IMR-90 (cell line): ENCODE results near the gene WDR27. TPM values are rescaled to one million over a fixed set of nuclear protein-coding genes. Genes with fewer than 3 reads are reported as not detected.

Experiments
- ATAC-seq: fragments of 200-7000 bp; cut with Tn5 transposase; 2 replicates; pipeline ENCODE4 v1.9.1; 2020; ENCODE audit warnings: low read depth, mild to moderate bottlenecking, moderate library complexity
- BruUV-seq: library from RNA; stranded (reverse); fragments of 400-500 nt; replicated peaks from 2 replicates; lab custom pipeline; 2021; lab: Mats Ljungman, UMichigan
- CTCF ChIA-PET: fragments of 300-600 bp; formaldehyde crosslinking; extraction: SDS; loops from one replicate; lab custom pipeline; 2021; ENCODE audit warnings: antibody characterized with exemption; lab: Yijun Ruan, JAX
- POLR2A ChIA-PET: fragments of 300-600 bp; sonication (Branson Sonifier 250); formaldehyde crosslinking; loops from one replicate; lab custom pipeline; 2022; ENCODE audit warnings: antibody characterized with exemption; ENCODE audit not compliant: unreplicated experiment; lab: Charles Lee
- DNase-seq: peaks from one replicate; pipeline ENCODE4 v3.0.0; 2013
- H2AFZ ChIP-seq: replicated peaks from 2 replicates; pipeline ENCODE3; 2013; ENCODE audit warnings: low read length, mild to moderate bottlenecking; ENCODE audit not compliant: poor library complexity
- H2AK5ac ChIP-seq: 2 replicates; pipeline ENCODE4 v1.6.1; 2013; ENCODE audit warnings: low read depth, low read length, inconsistent platforms
- H2AK9ac ChIP-seq: replicated peaks from 2 replicates; pipeline ENCODE3; 2013; ENCODE audit warnings: mild to moderate bottlenecking, low read depth, low read length, moderate library complexity; ENCODE audit not compliant: poor library complexity
- H2BK120ac ChIP-seq: 2 replicates; pipeline ENCODE4 v1.6.1; 2013; ENCODE audit warnings: low read depth, low read length, inconsistent platforms
- H2BK15ac ChIP-seq: 3 replicates; pipeline ENCODE4 v1.6.1; 2013; ENCODE audit warnings: low read depth, low read length, inconsistent platforms
- H2BK20ac ChIP-seq: 2 replicates; pipeline ENCODE4 v1.6.1; 2013; ENCODE audit warnings: low read depth, mild to moderate bottlenecking, inconsistent platforms, low read length, moderate library complexity
- H2BK5ac ChIP-seq: 2 replicates; pipeline ENCODE4 v1.6.1; 2013; ENCODE audit warnings: mild to moderate bottlenecking, low read depth, low read length, inconsistent platforms; ENCODE audit not compliant: poor library complexity, severe bottlenecking
- H3K14ac ChIP-seq: replicated peaks from 2 replicates; pipeline ENCODE4 v1.6.1; 2013; ENCODE audit warnings: low read depth, low read length, inconsistent platforms
- H3K18ac ChIP-seq: 2 replicates; pipeline ENCODE4 v1.6.1; 2013; ENCODE audit warnings: low read depth, low read length, control low read depth
- H3K23ac ChIP-seq: 2 replicates; pipeline ENCODE4 v1.6.1; 2013; ENCODE audit warnings: low read depth, low read length, inconsistent platforms
- H3K27ac ChIP-seq: 2 replicates; pipeline ENCODE4 v1.5.1; 2013; ENCODE audit warnings: mild to moderate bottlenecking, control low read depth, low read length; ENCODE audit not compliant: insufficient read depth
- H3K27me3 ChIP-seq: 2 replicates; pipeline ENCODE4 v1.6.1; 2013; ENCODE audit warnings: low read length; ENCODE audit not compliant: control insufficient read depth, insufficient read depth
- H3K36me3 ChIP-seq: 2 replicates; pipeline ENCODE4 v1.6.1; 2013; ENCODE audit warnings: low read length, mixed read lengths; ENCODE audit not compliant: control insufficient read depth, insufficient read depth
- H3K4ac ChIP-seq: 2 replicates; pipeline ENCODE4 v1.6.1; 2013; ENCODE audit warnings: low read depth, low read length, inconsistent platforms
- H3K4me1 ChIP-seq: 2 replicates; pipeline ENCODE4 v1.6.1; 2013; ENCODE audit warnings: low read length, mixed read lengths; ENCODE audit not compliant: control insufficient read depth, insufficient read depth
- H3K4me2 ChIP-seq: 2 replicates; pipeline ENCODE4 v1.6.1; 2013; ENCODE audit warnings: low read depth, mild to moderate bottlenecking, control low read depth, low read length, moderate library complexity
- H3K4me3 ChIP-seq: 2 replicates; pipeline ENCODE4 v1.5.1; 2013; ENCODE audit warnings: low read depth, mild to moderate bottlenecking, control low read depth, low read length, moderate library complexity; ENCODE audit not compliant: insufficient read depth
- H3K56ac ChIP-seq: 2 replicates; pipeline ENCODE4 v1.6.1; 2013; ENCODE audit warnings: low read length, inconsistent platforms; ENCODE audit not compliant: insufficient read depth; ENCODE audit errors: extremely low read depth
- H3K79me1 ChIP-seq, 2 experiments: 2 replicates each; pipeline ENCODE4 v1.6.1; 2013; ENCODE audit warnings: low read length in 2 of 2, inconsistent platforms in 1 of 2, low read depth in 1 of 2
- H3K9ac ChIP-seq: 2 replicates; pipeline ENCODE4 v1.6.1; 2013; ENCODE audit warnings: low read depth, low read length, control low read depth
- H3K9me1 ChIP-seq: 2 replicates; pipeline ENCODE4 v1.6.1; 2013; ENCODE audit warnings: low read length, inconsistent platforms; ENCODE audit not compliant: insufficient read depth
- H3K9me3 ChIP-seq: 2 replicates; pipeline ENCODE4 v1.6.1; 2013; ENCODE audit warnings: low read length; ENCODE audit not compliant: control insufficient read depth, insufficient read depth
- H4K20me1 ChIP-seq: 2 replicates; pipeline ENCODE4 v1.6.1; 2013; ENCODE audit warnings: low read length, inconsistent platforms; ENCODE audit not compliant: insufficient read depth
- H4K5ac ChIP-seq: 2 replicates; pipeline ENCODE4 v1.6.1; 2013; ENCODE audit warnings: mild to moderate bottlenecking, low read depth, low read length, control low read depth
- H4K8ac ChIP-seq, 2 experiments: 2 replicates each; pipeline ENCODE4 v1.6.1; 2013; ENCODE audit warnings: low read depth in 2 of 2, low read length in 2 of 2, control low read depth in 1 of 2, inconsistent platforms in 1 of 2
- H4K91ac ChIP-seq: 2 replicates; pipeline ENCODE4 v1.6.1; 2013; ENCODE audit warnings: low read depth, low read length, inconsistent platforms; ENCODE audit not compliant: insufficient read depth
- CHD1 ChIP-seq: IDR thresholded peaks from 2 replicates; pipeline ENCODE4 v1.6.1; 2012; ENCODE audit warnings: low read depth, low read length, improper control_type of control experiment
- ELK1 ChIP-seq: fragments of 150-350 bp; IDR thresholded peaks from 2 replicates; pipeline ENCODE4 v1.6.1; 2016; ENCODE audit warnings: low read depth, mild to moderate bottlenecking, low read length, moderate library complexity, borderline replicate concordance
- FOS ChIP-seq: fragments of 150-350 bp; IDR thresholded peaks from 2 replicates; pipeline ENCODE4 v1.6.1; 2016; ENCODE audit warnings: low read depth, low read length
- MAFK ChIP-seq: IDR thresholded peaks from 2 replicates; pipeline ENCODE4 v1.6.1; 2012; ENCODE audit warnings: low read depth, low read length, improper control_type of control experiment
- POLR2A ChIP-seq: IDR thresholded peaks from 2 replicates; pipeline ENCODE4 v1.6.1; 2012; ENCODE audit warnings: mild to moderate bottlenecking, low read depth, low read length
- RFX5 ChIP-seq: IDR thresholded peaks from 2 replicates; pipeline ENCODE4 v1.8.0; 2012; ENCODE audit warnings: low read depth, mild to moderate bottlenecking, low read length, moderate library complexity
- WGBS, 2 experiments: methylation state at CpG; one replicate each; pipeline versions ENCODE4 v1.1.5 to v1.1.7; 2013; ENCODE audit warnings: missing lambda C conversion rate in 2 of 2; ENCODE audit not compliant: insufficient read length in 1 of 2; ENCODE audit errors: extremely low coverage in 2 of 2; 5-methylcytosine and 5-hydroxymethylcytosine counted together
- dilution Hi-C: fragments of 300-500 bp; cut with HindIII; formaldehyde crosslinking; loops from one replicate; pipeline ENCODE4 v1.14.3; 2018; ENCODE audit warnings: low sequenced_read_pairs; ENCODE audit not compliant: unreplicated experiment
- in situ Hi-C: fragments of 300-500 bp; cut with MboI; formaldehyde crosslinking; loops from 3 replicates; pipeline ENCODE4 v1.14.3; 2019; ENCODE audit warnings: low sequenced_read_pairs, inconsistent platforms, mixed read lengths
- intact Hi-C: fragments of 100-400 bp; cut with micrococcal nuclease; formaldehyde crosslinking; loops from 2 replicates; pipeline ENCODE4 v1.10.0; 2022
- polyA plus RNA-seq, 3 experiments: library from polyadenylated mRNA; depleted of rRNA; stranded (reverse); fragments of >200 nt; gene quantifications; 2 replicates each; pipeline ENCODE4 v1.2.3, GENCODE V29; 2012; ENCODE audit warnings: low replicate concordance in 1 of 3
- total RNA-seq: library from RNA; depleted of rRNA; stranded (reverse); fragments of >200 nt; gene quantifications from 2 replicates; pipeline ENCODE4 v1.2.3, GENCODE V29; 2012

Gene WDR27
- total and polyA plus RNA-seq, 2 of the 4 experiments (the other 2 are of a cell fraction): 7.0 to 18.5 TPM

- TF ChIP-seq ELK1 (no peak), CHD1 (no peak), MAFK (no peak), POLR2A (no peak), RFX5 (no peak), FOS (no peak)
These were observed 44.7 kb upstream of the WDR27 start (continued) for GRCh38 chr6:169746556-169746955.

DNA sequence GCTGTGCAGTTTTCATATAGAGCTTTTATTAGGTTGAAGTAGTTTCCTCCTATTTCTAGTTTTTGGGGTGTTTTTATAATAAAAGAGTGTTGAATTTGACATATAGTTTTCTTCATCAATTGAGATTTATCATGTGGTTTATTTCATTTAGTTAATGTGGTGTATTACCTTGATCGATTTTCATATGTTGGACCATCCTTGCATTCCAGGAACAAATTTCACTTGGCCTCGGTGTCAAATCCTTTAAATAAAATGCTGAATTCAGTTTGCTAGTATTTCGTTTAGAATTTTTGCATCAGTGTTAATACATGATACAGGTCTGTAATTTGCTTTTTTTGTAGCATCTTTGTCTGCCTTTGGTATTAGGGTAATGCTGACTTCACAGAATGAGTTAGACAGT lies 43.6 kb upstream of the WDR27 start:
- H3K27me3 ChIP-seq: peaks cover 1% of the 10 kb centered on the region; the same call in 1 of the 2 replicates
- H3K56ac ChIP-seq: no peak overlapping the region
- no peak overlapping the region for H2AK9ac ChIP-seq
- no peak for TF ChIP-seq ELK1
- TF ChIP-seq CHD1: no peak
- TF ChIP-seq MAFK: no peak
- DNase-seq (no peak), ATAC-seq (no peak)
- no peak overlapping the region for H2AK5ac ChIP-seq
- H3K23ac ChIP-seq: no peak overlapping the region
- no peak overlapping the region for H3K4me3 ChIP-seq
- ChIA-PET CTCF (interaction anchor here (1.4 kb wide), 1 partner anchor 11 kb away, joined by 3 read pairs; no protein-coding TSS in a partner anchor), POLR2A (no interaction called here)
- no peak overlapping the region for H2BK20ac ChIP-seq
- in situ Hi-C loops: no loop called here
- no TSS peak for BruUV-seq
- H3K27ac ChIP-seq: no peak overlapping the region
- no peak overlapping the region for H2BK15ac ChIP-seq
- no peak overlapping the region for H3K9ac ChIP-seq
- H2BK5ac ChIP-seq: no peak overlapping the region
- no peaks in the 10 kb centered on the region for H3K36me3 ChIP-seq
- no peak overlapping the region for H3K4ac ChIP-seq
- no peaks in the 10 kb centered on the region for H4K20me1 ChIP-seq
- H3K4me1 ChIP-seq: peaks cover 2% of the 10 kb centered on the region; the same call in 1 of the 2 replicates
- no peaks in the 10 kb centered on the region for H3K9me3 ChIP-seq
- H3K18ac ChIP-seq: no peak overlapping the region
- no peak overlapping the region for H3K14ac ChIP-seq
- H2AFZ ChIP-seq: no peak overlapping the region
- H4K5ac ChIP-seq: no peak overlapping the region
- H4K8ac ChIP-seq: no peak overlapping the region
- dilution Hi-C loops: no loop called here
- no peak overlapping the region for H4K91ac ChIP-seq
- H3K79me1 ChIP-seq: peaks cover 5 to 6% of the 10 kb centered on the region in 2 experiments; a peak in 3 of 4 replicates
- WGBS, 2 experiments: no CpG with 5 or more reads among the region's 3 CpGs
- intact Hi-C loops: no loop called here
- no peaks in the 10 kb centered on the region for H3K9me1 ChIP-seq
- H2BK120ac ChIP-seq: no peak overlapping the region
- no peak overlapping the region for H3K4me2 ChIP-seq
